HFF-Myc (cell line): ENCODE measurements around the gene FUNDC2.

Experiments
- DNase-seq: peaks from one replicate; pipeline ENCODE4 v3.0.0-alpha.2; 2011; ENCODE audit warnings: low read depth; ENCODE audit errors: extremely low read depth
- H3K4me3 ChIP-seq: replicated peaks from 2 replicates; pipeline ENCODE4 v1.5.1; 2011; ENCODE audit warnings: low read depth, mild to moderate bottlenecking, control low read depth, low read length
- CTCF ChIP-seq: IDR thresholded peaks from 2 replicates; pipeline ENCODE4 v1.5.1; 2012; ENCODE audit warnings: mild to moderate bottlenecking, low read depth, low read length, control low read depth; ENCODE audit errors: missing control alignments

The FUNDC2 gene

GRCh38 chrX:155026727-155027508 lies at the start of gene FUNDC2:
TSS of gene FUNDC2 (plus strand) at chrX:155026844. CDS start at chrX:155026939, 95 bp downstream.
- peak within 1 kb of the TSS; percentile 57 for H3K4me3 ChIP-seq
- DNase-seq, result peak; percentile 50
- TF ChIP-seq CTCF, result no peak

- no peak overlapping the region for H3K4me3 ChIP-seq
- no peak for TF ChIP-seq CTCF
- DNase-seq, result no peak
Measured at GRCh38 chrX:154979629-154980028, 47.0 kb upstream of the FUNDC2 start.

- peak; percentile 47 for TF ChIP-seq CTCF
- 0 out of 2 replicates have a peak overlapping the region, but pooled peaks have one; percentile 28 for H3K4me3 ChIP-seq
- DNase-seq, result peak; percentile 21
Measured at GRCh38 chrX:154980330-154981115, 46.1 kb upstream of the FUNDC2 start.

GRCh38 chrX:154981116-154981411 lies 45.6 kb upstream of the FUNDC2 start:
- no peak overlapping the region for H3K4me3 ChIP-seq
- DNase-seq, result no peak
- TF ChIP-seq CTCF, result no peak

GRCh38 chrX:154986826-154987575 lies 39.6 kb upstream of the FUNDC2 start:
- no peak for DNase-seq
- no peak overlapping the region for H3K4me3 ChIP-seq
- no peak for TF ChIP-seq CTCF

- H3K4me3 ChIP-seq, result no peak overlapping the region
- no peak for DNase-seq
- no peak for TF ChIP-seq CTCF
Measured at GRCh38 chrX:154987940-154988339, 38.7 kb upstream of the FUNDC2 start.
